ENCODE data around the gene GANC.

GANC gene

DNA sequence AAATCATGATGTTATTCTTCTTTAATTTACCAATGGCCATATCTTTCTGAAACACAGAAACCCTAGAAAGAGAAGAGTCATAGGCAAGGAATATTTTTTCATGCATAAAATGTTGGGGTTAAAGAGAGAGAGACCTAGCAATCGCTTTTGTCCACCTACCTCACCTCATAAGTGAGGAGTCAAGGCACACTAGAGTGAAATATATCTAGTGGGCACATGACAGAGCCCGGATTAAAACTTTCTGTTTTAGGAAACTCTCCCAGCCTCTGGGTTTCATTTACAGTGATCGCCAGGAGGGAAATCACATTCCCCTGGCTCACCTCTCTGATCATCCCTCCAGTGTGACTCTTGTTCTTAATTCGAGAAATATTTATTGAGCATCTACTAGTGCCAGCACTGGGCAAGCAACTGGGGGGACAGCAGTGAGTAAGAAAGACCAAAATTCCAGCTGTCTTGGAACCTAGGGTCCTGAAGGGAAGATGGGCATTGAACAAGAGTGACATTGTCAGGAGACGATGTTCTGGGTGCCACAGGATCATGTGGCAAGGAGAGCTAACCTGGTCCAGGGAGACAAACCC, 87.6 kb downstream of the GANC start:
- no peak overlapping the region for H3K27ac Mint-ChIP-seq
- no peaks in the 10 kb centered on the region for H3K27me3 Mint-ChIP-seq
- peaks cover 18% of the 10 kb centered on the region for H3K4me1 Mint-ChIP-seq (ENCODE audit: low read depth)
- no peaks in the 10 kb centered on the region for H3K9me3 Mint-ChIP-seq
- H3K36me3 Mint-ChIP-seq (ENCODE audit: low read depth), result peaks cover 75% of the 10 kb centered on the region
- no peak overlapping the region for H3K4me3 Mint-ChIP-seq
- intact Hi-C loops (cut with micrococcal nuclease), result no loop called here

- H3K4me3 Mint-ChIP-seq, result no peak overlapping the region
- H3K4me1 Mint-ChIP-seq (ENCODE audit: low read depth), result peaks cover 41% of the 10 kb centered on the region
- intact Hi-C loops (cut with micrococcal nuclease), result no loop called here
- no peaks in the 10 kb centered on the region for H3K27me3 Mint-ChIP-seq
- peaks cover 58% of the 10 kb centered on the region for H3K36me3 Mint-ChIP-seq (ENCODE audit: low read depth)
- no peaks in the 10 kb centered on the region for H3K9me3 Mint-ChIP-seq
- no peak overlapping the region for H3K27ac Mint-ChIP-seq
These were observed 90.5 kb downstream of the GANC start for GRCh38 chr15:42363487-42363886.

- H3K4me1 Mint-ChIP-seq (ENCODE audit: low read depth), result peaks cover 45% of the 10 kb centered on the region
- peaks cover 58% of the 10 kb centered on the region for H3K36me3 Mint-ChIP-seq (ENCODE audit: low read depth)
- no peak overlapping the region for H3K4me3 Mint-ChIP-seq
- H3K27ac Mint-ChIP-seq, result no peak overlapping the region
- no peaks in the 10 kb centered on the region for H3K27me3 Mint-ChIP-seq
- no peaks in the 10 kb centered on the region for H3K9me3 Mint-ChIP-seq
- intact Hi-C loops (cut with micrococcal nuclease), result no loop called here
These were observed 90.9 kb downstream of the GANC start for GRCh38 chr15:42363942-42364341.

- Mint-ChIP-seq H3K27me3 (no peaks in the 10 kb centered on the region), H3K27ac (no peak overlapping the region), H3K4me1 (ENCODE audit: low read depth) (peaks cover 45% of the 10 kb centered on the region), H3K4me3 (no peak overlapping the region), H3K36me3 (ENCODE audit: low read depth) (peaks cover 56% of the 10 kb centered on the region), H3K9me3 (no peaks in the 10 kb centered on the region)
- intact Hi-C loops (cut with micrococcal nuclease), result no loop called here
These were observed 91.5 kb downstream of the GANC start for GRCh38 chr15:42364529-42364928.

DNA sequence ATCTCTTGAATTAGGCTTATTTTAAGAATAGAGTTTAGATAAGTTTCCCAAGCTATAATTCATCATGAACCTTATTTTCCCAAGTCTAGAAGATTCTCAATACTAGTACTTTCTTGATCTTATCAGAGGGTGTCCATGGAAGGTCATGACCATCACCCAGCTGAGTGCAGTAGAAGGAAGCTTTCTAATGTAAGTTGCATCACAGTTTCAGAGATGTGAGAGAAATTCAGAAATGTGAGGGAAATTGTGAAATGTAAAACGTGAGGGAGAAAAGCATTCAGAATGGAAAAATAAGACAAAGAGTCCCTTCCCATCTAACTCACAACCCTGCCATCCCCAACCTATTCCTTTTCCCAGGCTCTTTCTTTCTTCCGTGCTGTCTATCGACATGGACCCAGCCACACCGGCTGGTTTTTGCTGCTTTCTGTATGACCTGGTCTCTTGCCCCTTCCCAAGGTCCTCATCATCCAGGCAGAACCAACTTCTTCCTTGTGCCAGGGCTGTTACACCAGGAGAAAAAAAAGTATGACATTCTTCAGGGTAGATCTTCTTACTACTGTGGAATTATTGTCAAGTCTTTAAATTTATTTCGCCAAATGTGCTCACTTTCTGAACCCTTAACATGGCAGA, 93.0 kb downstream of the GANC start:
- no peak overlapping the region for H3K27ac Mint-ChIP-seq
- peaks cover 41% of the 10 kb centered on the region for H3K36me3 Mint-ChIP-seq (ENCODE audit: low read depth)
- intact Hi-C loops (cut with micrococcal nuclease), result no loop called here
- H3K4me3 Mint-ChIP-seq, result no peak overlapping the region
- no peaks in the 10 kb centered on the region for H3K9me3 Mint-ChIP-seq
- no peaks in the 10 kb centered on the region for H3K27me3 Mint-ChIP-seq
- peaks cover 57% of the 10 kb centered on the region for H3K4me1 Mint-ChIP-seq (ENCODE audit: low read depth)

GRCh38 chr15:42367041-42367440, 94.0 kb downstream of the GANC start:
- no peaks in the 10 kb centered on the region for H3K9me3 Mint-ChIP-seq
- H3K4me3 Mint-ChIP-seq, result no peak overlapping the region
- no peaks in the 10 kb centered on the region for H3K27me3 Mint-ChIP-seq
- H3K4me1 Mint-ChIP-seq (ENCODE audit: low read depth), result peaks cover 57% of the 10 kb centered on the region
- intact Hi-C loops (cut with micrococcal nuclease), result no loop called here
- H3K27ac Mint-ChIP-seq, result no peak overlapping the region
- peaks cover 41% of the 10 kb centered on the region for H3K36me3 Mint-ChIP-seq (ENCODE audit: low read depth)

- Mint-ChIP-seq H3K27me3 (no peaks in the 10 kb centered on the region), H3K4me3 (no peak overlapping the region), H3K27ac (no peak overlapping the region), H3K9me3 (no peaks in the 10 kb centered on the region), H3K4me1 (ENCODE audit: low read depth) (peaks cover 57% of the 10 kb centered on the region), H3K36me3 (ENCODE audit: low read depth) (peaks cover 44% of the 10 kb centered on the region)
- intact Hi-C loops (cut with micrococcal nuclease), result no loop called here
These were observed 95.1 kb downstream of the GANC start for GRCh38 chr15:42368096-42368495.

DNA sequence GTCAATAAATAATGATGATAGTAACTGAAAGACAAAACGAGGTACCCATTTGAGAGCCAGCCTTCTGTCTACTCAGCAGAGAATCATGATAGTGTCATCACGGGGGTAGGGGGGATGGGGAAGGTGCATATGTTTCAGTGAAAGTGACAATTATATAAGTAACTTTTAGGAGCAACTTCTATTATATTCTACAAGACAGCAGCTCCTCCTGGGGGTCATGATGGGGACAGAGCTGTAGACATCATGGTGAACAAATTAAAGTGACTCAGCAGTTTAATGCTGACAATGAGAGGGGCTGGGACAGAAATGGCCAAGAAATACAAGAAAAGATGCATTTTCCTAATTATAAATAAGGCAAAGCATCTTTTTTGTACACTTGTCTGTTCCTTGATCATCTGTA, 98.1 kb downstream of the GANC start:
- peaks cover 40% of the 10 kb centered on the region for H3K4me1 Mint-ChIP-seq (ENCODE audit: low read depth)
- no peak overlapping the region for H3K27ac Mint-ChIP-seq

GRCh38 chr15:42373274-42373673, 100.3 kb downstream of the GANC start:
- peaks cover 13% of the 10 kb centered on the region for H3K9me3 Mint-ChIP-seq

More for the DNA sequence above, 98.1 kb downstream of the GANC start:
- H3K27me3 Mint-ChIP-seq, result no peaks in the 10 kb centered on the region
- intact Hi-C loops (cut with micrococcal nuclease), result no loop called here
- no peaks in the 10 kb centered on the region for H3K9me3 Mint-ChIP-seq
- no peak overlapping the region for H3K4me3 Mint-ChIP-seq
- peaks cover 39% of the 10 kb centered on the region for H3K36me3 Mint-ChIP-seq (ENCODE audit: low read depth)

GRCh38 chr15:42373936-42374335, 100.9 kb downstream of the GANC start:
- no peak overlapping the region for H3K27ac Mint-ChIP-seq
- intact Hi-C loops (cut with micrococcal nuclease), result no loop called here
- peaks cover 13% of the 10 kb centered on the region for H3K9me3 Mint-ChIP-seq
- H3K4me1 Mint-ChIP-seq (ENCODE audit: low read depth), result peaks cover 18% of the 10 kb centered on the region
- H3K27me3 Mint-ChIP-seq, result no peaks in the 10 kb centered on the region
- peaks cover 55% of the 10 kb centered on the region for H3K36me3 Mint-ChIP-seq (ENCODE audit: low read depth)
- no peak overlapping the region for H3K4me3 Mint-ChIP-seq

More at GRCh38 chr15:42373274-42373673, 100.3 kb downstream of the GANC start:
- H3K4me1 Mint-ChIP-seq (ENCODE audit: low read depth), result peaks cover 22% of the 10 kb centered on the region
- H3K36me3 Mint-ChIP-seq (ENCODE audit: low read depth), result peaks cover 53% of the 10 kb centered on the region
- H3K27ac Mint-ChIP-seq, result no peak overlapping the region
- H3K4me3 Mint-ChIP-seq, result no peak overlapping the region
- intact Hi-C loops (cut with micrococcal nuclease), result no loop called here
- no peaks in the 10 kb centered on the region for H3K27me3 Mint-ChIP-seq

DNA sequence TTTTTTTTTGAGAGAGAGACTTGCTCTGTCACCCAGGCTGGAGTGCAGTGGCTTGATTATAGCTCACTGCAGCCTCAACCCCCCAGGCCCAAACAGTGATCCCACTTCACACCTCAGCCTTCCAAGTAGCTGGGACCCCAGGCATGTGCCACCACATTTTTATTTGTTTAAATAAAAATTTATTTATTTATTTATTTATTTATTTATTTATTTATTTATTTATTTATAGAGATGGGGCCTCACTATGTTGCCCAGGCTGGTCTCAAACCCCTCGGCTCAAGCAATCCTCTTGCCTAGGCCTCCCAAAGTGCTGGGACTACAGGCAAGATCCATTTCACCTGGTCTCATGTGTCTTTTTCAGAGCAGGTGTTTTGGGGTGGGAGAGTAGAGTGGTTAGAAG, 101.8 kb downstream of the GANC start:
- Mint-ChIP-seq H3K4me3 (no peak overlapping the region), H3K4me1 (ENCODE audit: low read depth) (peaks cover 9% of the 10 kb centered on the region), H3K27ac (no peak overlapping the region), H3K9me3 (peaks cover 13% of the 10 kb centered on the region), H3K36me3 (ENCODE audit: low read depth) (peaks cover 56% of the 10 kb centered on the region), H3K27me3 (no peaks in the 10 kb centered on the region)
- intact Hi-C loops (cut with micrococcal nuclease), result no loop called here

DNA sequence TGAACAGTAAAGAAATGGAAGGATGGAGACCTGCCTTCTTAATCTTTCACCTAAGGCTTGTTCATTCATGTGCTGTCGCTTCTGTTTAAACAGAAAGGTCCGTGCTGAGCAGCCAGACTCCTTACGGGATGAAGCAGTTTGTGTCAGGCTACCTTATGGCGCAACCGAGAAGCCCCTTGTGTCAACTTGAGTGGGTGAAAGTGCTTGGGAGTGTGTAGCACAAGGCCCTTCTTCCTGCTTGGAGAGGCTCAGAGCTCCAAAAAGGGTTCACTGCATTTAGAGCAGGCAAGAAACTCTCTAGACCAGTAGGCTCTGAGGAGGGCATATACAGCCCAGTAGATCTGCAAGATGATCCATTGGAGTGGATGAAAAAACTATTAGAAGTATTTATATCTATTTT, 102.3 kb downstream of the GANC start:
- Mint-ChIP-seq H3K27ac (no peak overlapping the region), H3K36me3 (ENCODE audit: low read depth) (peaks cover 56% of the 10 kb centered on the region), H3K9me3 (peaks cover 13% of the 10 kb centered on the region), H3K4me3 (no peak overlapping the region), H3K4me1 (ENCODE audit: low read depth) (peaks cover 5% of the 10 kb centered on the region), H3K27me3 (no peaks in the 10 kb centered on the region)
- intact Hi-C loops (cut with micrococcal nuclease), result no loop called here

DNA sequence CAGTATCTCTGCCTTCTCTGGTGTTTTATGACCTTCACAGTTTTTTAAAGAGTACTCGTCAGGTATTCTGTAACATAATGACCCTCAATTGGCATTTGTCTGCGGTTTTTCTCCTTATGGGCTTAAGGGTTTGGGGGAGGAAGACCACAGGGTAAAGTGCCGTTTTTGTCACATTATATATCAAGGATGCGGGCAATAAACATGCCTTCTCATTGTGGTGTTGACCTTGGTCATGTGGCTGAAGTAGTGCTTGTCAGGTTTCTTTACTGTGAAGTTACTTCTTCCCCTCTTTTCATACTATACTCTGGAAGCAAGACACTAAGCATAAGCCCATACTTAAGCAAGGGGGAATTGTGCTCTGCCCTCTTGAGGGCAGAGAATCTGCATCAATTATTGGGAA, 102.9 kb downstream of the GANC start:
- no peaks in the 10 kb centered on the region for H3K27me3 Mint-ChIP-seq
- no peak overlapping the region for H3K4me3 Mint-ChIP-seq
- no peak overlapping the region for H3K27ac Mint-ChIP-seq
- H3K4me1 Mint-ChIP-seq (ENCODE audit: low read depth), result no peaks in the 10 kb centered on the region
- peaks cover 13% of the 10 kb centered on the region for H3K9me3 Mint-ChIP-seq
- intact Hi-C loops (cut with micrococcal nuclease), result no loop called here
- H3K36me3 Mint-ChIP-seq (ENCODE audit: low read depth), result peaks cover 56% of the 10 kb centered on the region

DNA sequence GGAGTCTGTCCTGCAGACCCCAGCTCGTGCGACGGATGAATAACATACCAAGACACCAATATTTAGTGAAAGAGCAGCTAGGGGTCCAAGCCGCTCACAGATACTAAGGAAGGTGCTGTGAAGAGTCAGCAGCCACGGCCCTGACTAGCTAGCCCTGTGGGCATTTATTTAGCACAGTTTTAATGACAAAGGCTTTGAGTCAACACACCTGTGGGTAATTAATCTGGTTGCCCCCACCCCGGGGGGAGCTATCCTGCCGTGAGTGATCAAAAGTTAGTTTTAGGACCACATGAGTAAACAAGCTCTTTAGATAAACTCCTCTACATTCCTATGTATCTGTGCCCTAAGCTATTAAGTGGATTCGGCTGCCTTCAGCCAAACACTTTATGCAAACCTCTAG, 105.0 kb downstream of the GANC start:
- Mint-ChIP-seq H3K4me3 (no peak overlapping the region), H3K9me3 (peaks cover 13% of the 10 kb centered on the region), H3K36me3 (ENCODE audit: low read depth) (peaks cover 42% of the 10 kb centered on the region), H3K27ac (no peak overlapping the region), H3K4me1 (ENCODE audit: low read depth) (no peaks in the 10 kb centered on the region), H3K27me3 (no peaks in the 10 kb centered on the region)
- intact Hi-C loops (cut with micrococcal nuclease), result no loop called here

DNA sequence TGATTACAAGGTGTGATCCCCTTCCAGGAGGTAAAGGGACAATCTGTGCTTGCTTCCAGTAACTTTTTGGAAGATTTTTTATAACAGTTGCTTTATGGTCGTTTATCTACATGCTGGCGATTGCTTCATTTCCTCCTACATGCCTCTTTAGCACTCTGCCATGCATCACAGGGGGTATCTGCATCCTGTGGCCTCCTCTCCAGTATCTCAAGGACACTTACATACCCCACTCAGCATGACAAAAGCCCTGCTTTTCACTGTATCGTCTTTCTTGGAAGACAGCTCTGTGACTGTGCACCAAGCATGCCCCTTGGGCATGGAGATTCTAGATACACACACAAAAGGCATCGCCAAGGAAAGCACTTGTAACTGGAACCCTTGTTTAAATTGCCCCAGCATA, 111.6 kb downstream of the GANC start:
- Mint-ChIP-seq H3K9me3 (no peaks in the 10 kb centered on the region), H3K27ac (no peak overlapping the region), H3K4me1 (ENCODE audit: low read depth) (no peaks in the 10 kb centered on the region), H3K36me3 (ENCODE audit: low read depth) (peaks cover 69% of the 10 kb centered on the region), H3K4me3 (no peak overlapping the region), H3K27me3 (no peaks in the 10 kb centered on the region)
- intact Hi-C loops (cut with micrococcal nuclease), result no loop called here
